Midbrain (tissue), 1 donor: ENCODE measurements around the gene COPB2.

ENCODE experiments used
- DNase-seq: peaks from one replicate; lab custom pipeline; 2025; lab: John Stamatoyannopoulos, UW

The COPB2 gene

GRCh38 chr3:139327861-139328260 lies 61.6 kb downstream of the COPB2 start:
- no peak for DNase-seq

- no peak for DNase-seq
These were observed 62.2 kb downstream of the COPB2 start for GRCh38 chr3:139327231-139327630.

GRCh38 chr3:139326707-139327106 lies 62.7 kb downstream of the COPB2 start:
- DNase-seq = no peak

- DNase-seq = no peak
These were observed 63.3 kb downstream of the COPB2 start for GRCh38 chr3:139326131-139326530.

GRCh38 chr3:139325551-139325950 lies 63.9 kb downstream of the COPB2 start:
- no peak for DNase-seq

GRCh38 chr3:139324456-139324855 lies 65.0 kb downstream of the COPB2 start:
- DNase-seq = no peak

GRCh38 chr3:139323146-139323545 lies 66.3 kb downstream of the COPB2 start:
- DNase-seq = no peak

- DNase-seq = no peak
These were observed 67.1 kb downstream of the COPB2 start for GRCh38 chr3:139322346-139322745.

- DNase-seq = no peak
These were observed 68.7 kb downstream of the COPB2 start for GRCh38 chr3:139320551-139321309.

- no peak for DNase-seq
These were observed 69.7 kb downstream of the COPB2 start for GRCh38 chr3:139319428-139320402.

- no peak for DNase-seq
These were observed 70.6 kb downstream of the COPB2 start for GRCh38 chr3:139318826-139319225.

- DNase-seq = no peak
These were observed 71.0 kb downstream of the COPB2 start for GRCh38 chr3:139318431-139318816.

GRCh38 chr3:139317660-139318430 lies 71.6 kb downstream of the COPB2 start:
- DNase-seq = no peak

- DNase-seq = no peak
These were observed 72.2 kb downstream of the COPB2 start for GRCh38 chr3:139317215-139317614.

GRCh38 chr3:139313921-139314320 lies 75.5 kb downstream of the COPB2 start:
- no peak for DNase-seq

- DNase-seq = no peak
These were observed 76.5 kb downstream of the COPB2 start for GRCh38 chr3:139312959-139313358.

GRCh38 chr3:139312416-139312815 lies 77.0 kb downstream of the COPB2 start:
- no peak for DNase-seq

GRCh38 chr3:139311557-139311956 lies 77.9 kb downstream of the COPB2 start:
- no peak for DNase-seq

GRCh38 chr3:139310474-139310933 lies 78.9 kb downstream of the COPB2 start:
- DNase-seq = no peak

- DNase-seq = no peak
These were observed 79.6 kb downstream of the COPB2 start for GRCh38 chr3:139309880-139310279.

- DNase-seq = no peak
These were observed 80.3 kb downstream of the COPB2 start for GRCh38 chr3:139309061-139309591.

GRCh38 chr3:139308560-139308959 lies 80.9 kb downstream of the COPB2 start:
- no peak for DNase-seq
